ENCODE results near the gene ZBTB7B.
A peak's percentile ranks its signal among the peaks of the same experiment; 100 is the strongest.
"Not testable (repeated sequence)": the region's sequence is repeated elsewhere in the genome, so short reads cannot be mapped to it uniquely, and the experiment has no call there.

ZBTB7B gene

DNA sequence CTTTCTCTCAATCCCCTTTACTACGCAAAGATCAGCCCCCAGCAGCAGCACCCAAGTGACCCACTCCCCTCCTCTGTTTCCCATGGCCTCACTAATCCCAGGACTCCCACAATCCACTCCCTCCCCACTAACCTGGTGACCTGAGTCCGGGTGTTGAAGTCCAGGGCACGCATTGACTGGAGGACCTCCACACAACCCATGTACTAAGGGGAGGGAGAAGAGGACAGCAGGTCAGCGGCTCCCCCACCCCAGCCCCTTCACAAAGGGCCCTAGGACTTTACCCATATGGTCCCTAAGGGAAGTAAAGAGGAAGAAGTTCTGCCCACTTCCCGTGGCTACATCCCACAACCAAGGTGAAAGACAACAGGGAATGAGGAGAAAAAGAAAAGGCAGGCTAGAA lies 33.4 kb upstream of the ZBTB7B start:
- DNase-seq = no peak

- DNase-seq = no peak
Measured at GRCh38 chr1:154969860-154970452, 32.6 kb upstream of the ZBTB7B start.

DNA sequence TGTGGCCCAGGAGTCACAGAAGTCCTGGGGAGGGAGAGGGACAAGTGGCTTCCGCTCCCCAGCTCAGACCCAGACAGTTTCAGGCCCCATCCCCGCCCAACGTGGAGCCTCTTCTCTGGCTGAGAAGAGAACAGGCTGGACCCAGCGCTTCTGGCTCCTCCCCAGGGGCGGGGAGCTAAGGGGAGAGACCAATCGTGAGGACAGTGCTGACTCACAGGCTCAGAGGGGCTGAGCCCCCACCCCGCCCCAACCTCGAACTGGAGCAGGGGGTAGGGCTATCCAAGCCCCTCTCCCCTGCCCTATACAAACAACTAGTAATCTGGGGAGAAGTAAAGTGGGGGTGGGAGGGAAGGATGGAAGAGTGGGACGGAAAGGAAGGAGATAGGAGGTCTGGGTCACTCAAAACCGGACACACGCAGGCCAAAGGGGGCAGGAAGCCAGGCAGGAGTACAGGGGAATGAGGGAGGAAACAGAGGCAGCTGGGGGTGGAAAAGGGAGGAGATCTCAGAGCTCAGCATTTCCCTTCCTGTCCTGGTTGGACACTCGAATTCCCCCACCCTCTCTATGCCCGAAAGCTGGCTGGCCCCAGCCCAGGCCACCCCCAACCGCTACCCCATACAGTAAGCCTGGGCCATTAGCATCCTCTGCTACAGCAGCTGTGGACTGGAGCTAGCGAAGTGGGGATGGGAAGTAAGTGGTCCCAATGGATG lies 31.8 kb upstream of the ZBTB7B start, which contains the start of gene SHC1:
Gene SHC1 (minus strand): TSS at position 117 of the 710 bp plus-strand sequence. CDS start 221 bp downstream, outside the sequence.
- DNase-seq = no peak

DNA sequence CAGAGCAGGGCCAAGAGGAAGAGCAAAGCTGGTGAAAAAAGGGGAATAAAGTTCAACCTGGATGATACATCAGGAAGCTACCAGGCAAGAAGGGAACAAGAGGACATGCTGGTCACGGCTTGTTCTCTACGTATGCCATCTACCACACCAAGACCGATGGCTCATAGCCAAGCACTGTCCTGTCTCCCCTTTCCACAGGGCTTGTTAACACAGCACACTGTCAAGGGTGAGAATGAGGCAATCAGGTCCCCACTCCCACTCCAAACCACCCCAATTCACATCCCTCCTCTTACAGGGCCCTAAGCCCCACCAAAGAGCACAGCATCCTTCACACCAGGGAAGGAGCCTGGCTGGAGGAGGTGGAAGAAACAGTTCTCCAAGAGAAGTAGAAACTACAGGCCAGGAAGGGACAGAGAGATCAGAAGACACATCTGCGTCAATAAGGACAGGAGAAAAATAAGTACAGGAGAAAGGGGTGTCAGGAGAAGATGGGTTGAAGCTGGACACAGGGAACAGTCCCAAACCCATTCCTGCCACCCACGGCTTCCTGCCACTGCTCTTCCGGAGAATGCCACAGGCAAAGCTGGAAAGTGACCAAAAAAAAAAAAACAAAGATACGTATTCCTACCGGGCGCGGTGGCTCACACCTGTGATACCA lies 31.1 kb upstream of the ZBTB7B start:
- DNase-seq = no peak

DNA sequence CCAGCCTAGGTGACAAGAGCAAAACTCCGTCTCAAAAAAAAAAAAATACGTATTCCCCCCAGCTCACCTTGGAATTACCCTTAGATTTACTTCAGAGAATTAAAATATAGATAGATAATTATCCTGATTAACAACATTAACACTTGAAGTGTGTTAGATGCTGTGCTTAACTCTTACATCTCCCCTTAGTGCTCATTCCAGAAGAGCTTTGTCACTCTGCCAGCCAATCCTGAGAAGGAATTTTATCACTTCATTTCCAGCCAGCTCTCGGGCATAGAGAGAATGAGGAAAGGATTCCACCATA lies 30.4 kb upstream of the ZBTB7B start:
- no peak for DNase-seq

- no peak for DNase-seq
Measured at GRCh38 chr1:154972517-154973343, 29.9 kb upstream of the ZBTB7B start.

DNA sequence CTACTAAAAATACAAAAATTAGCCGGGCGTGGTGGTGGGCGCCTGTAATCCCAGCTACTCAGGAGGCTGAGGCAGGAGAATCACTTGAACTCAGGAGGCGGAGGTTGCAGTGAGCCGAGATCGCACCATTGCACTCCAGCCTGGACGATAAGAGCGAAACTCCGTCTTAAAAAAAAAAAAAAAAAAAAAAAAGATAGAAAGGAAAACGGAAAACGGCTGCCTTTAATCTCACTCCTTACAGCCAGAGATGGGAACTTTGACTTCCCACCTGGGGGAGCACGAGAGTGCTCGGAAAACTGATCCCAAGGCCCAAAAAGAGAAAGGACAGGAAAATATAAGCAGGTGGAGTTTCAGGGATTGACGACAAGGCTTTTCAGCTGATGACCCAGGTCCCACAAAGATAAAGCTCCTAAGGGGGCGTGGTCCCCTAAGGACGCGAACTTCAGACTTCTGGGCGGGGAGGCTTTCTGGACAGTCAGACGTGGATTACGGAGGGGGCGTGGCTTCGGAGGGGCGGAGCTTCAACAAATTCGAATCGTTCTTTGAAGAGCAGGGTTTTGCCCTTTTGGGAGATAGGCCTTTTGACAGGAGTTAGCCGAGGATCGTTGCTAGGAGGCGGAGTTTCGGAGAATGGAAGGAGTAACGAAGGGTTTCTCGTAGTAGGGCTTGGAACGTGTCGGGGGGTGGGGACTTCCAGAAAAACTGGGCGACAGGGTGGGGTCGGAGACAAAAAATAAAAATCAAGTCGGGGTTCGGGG lies 29.1 kb upstream of the ZBTB7B start:
- peak; percentile 87 to 91 for DNase-seq

DNA sequence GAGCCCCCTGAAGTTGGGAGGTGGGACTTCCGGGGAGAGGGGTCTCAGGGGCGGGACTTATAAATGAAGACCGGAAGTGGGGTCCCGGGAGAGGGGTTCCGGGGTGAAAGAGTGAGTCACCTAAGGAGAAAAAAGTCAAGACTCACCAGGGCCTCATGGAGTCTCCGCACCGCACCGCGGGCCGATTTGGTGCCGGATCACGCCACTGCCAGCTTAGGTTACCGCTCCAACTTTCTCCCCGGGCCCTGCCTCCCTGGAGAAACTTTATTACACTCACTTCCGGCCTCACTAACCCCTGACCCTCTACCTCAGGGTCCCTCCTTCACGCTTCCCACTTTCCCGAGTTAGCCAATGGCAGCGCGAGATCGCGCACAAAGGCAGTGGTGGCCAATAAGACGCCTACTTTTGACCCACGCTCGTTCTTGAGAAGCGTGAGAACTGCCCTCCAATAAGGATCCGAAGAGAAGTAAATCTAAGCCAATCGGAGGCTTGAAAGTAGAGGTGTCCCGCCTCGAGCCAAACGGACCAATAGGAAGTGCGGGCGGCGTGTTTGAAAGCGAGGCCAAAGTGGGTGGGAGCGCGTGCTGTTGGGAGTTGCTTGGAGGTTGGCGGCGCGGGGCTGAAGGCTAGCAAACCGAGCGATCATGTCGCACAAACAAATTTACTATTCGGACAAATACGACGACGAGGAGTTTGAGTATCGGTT lies 28.3 kb upstream of the ZBTB7B start, which contains the start of gene CKS1B:
Gene CKS1B (plus strand): TSS at position 580 of the 706 bp plus-strand sequence. CDS start 65 bp downstream, at position 645.
- peak; percentile 99 for DNase-seq

DNA sequence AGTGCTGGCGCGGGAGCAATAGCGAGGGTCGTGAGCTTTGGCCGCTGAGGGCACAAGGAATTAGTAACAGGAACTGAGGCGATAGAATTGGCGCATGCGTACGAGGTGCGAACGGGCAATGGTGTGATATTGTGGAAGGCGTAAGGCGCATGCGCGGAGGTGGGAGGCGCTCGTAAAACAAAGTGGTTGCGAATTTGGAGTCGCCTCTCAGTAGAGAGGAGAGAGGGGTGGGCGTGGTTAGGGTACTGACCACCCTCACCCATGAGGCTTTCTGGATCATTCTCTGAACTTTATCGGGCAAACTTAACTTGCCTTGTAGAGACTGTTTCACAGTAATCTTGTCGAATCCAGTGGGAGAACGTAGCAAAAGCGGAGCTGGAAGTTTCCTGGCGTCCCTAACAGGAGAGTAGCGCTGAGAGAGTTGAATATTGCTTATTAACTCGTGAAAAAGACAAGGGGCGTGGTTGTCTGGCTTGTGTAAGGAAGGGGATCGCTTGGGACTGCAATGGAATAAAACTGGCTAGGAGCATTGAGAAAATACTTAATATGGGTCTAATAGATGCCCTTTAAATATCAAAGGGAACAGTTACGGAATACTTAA lies 27.7 kb upstream of the ZBTB7B start:
- DNase-seq = peak; percentile 95 to 96

DNA sequence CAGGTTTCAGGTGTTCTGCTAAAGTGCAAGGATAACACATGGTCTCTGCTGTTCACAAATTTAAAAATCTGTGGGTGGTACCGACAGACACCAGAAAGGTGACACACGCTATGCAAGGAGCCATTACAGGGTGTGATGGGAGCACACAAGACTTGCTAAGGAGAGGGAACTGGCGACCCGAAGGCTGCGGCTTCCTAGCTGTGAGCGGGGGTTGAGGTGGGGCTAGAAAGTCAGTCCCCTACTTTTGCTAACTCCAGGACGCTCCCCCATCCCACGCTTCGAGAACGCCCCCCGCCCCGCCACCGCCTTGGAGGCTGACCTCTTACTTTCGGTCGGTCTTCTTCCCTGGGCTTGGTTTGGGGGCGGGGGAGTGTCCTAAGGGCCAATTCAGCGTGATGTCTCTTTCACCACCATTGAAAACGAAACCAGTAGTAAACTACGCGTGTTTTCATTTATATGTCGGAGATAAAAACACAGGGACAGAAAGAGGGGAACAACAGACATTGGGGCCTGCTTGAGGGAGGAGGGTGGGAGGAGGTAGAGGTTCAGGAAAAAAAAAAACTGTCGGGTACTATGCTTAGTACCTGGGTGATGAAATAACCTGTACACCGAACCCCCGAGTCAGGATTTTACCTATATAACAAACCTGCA lies 27.1 kb upstream of the ZBTB7B start:
- peak in 1 of 2 experiments; percentile 23 for DNase-seq

- not testable (repeated sequence) for DNase-seq
Measured at GRCh38 chr1:154977762-154978161, 24.8 kb upstream of the ZBTB7B start.

GRCh38 chr1:154978360-154978759 lies 24.2 kb upstream of the ZBTB7B start:
- DNase-seq = no peak

DNA sequence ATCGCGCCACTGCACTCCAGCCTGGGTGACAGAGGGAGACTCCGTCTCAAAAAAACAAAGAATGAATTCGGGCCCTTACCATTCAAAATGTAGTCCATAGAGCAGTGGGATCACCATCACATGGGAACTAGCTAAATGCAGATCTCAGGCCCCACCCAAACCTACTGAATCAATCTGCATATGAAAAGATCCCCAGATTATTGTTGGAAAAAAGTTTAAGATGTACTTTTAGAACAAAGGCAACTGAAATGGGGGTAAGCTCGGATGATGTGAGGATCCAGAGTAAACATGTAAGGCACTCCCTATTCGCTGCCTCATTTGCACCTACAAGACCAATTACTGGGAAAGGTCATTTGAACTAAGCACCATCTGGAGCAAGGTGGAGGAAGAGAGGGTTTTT lies 20.3 kb upstream of the ZBTB7B start:
- DNase-seq = no peak

GRCh38 chr1:154982897-154983648 lies 19.5 kb upstream of the ZBTB7B start, which contains the start of gene FLAD1:
Gene FLAD1 (plus strand): TSS chr1:154983344. CDS start chr1:154983695, 351 bp downstream.
- DNase-seq = peak; percentile 99

GRCh38 chr1:154983776-154984466 lies 18.7 kb upstream of the ZBTB7B start:
- DNase-seq = no peak

- not testable (repeated sequence) for DNase-seq
Measured at GRCh38 chr1:154986736-154987135, 15.9 kb upstream of the ZBTB7B start.

- no peak for DNase-seq
Measured at GRCh38 chr1:154987326-154987725, 15.3 kb upstream of the ZBTB7B start.

GRCh38 chr1:154988058-154988954 lies 14.3 kb upstream of the ZBTB7B start:
- peak in 1 of 2 experiments; percentile 32 for DNase-seq
